HG02938 (cell line): ENCODE measurements around the gene CHST15.

Experiments used
- ATAC-seq: cut with Tn5 transposase; IDR thresholded peaks from one replicate; pipeline ENCODE4 v1.9.1; 2021; ENCODE audit warnings: mild to moderate bottlenecking, moderate library complexity; ENCODE audit not compliant: unreplicated experiment

CHST15 gene

GRCh38 chr10:124066781-124067714 is 26.4 kb downstream of the CHST15 start:
- no peak for ATAC-seq

DNA sequence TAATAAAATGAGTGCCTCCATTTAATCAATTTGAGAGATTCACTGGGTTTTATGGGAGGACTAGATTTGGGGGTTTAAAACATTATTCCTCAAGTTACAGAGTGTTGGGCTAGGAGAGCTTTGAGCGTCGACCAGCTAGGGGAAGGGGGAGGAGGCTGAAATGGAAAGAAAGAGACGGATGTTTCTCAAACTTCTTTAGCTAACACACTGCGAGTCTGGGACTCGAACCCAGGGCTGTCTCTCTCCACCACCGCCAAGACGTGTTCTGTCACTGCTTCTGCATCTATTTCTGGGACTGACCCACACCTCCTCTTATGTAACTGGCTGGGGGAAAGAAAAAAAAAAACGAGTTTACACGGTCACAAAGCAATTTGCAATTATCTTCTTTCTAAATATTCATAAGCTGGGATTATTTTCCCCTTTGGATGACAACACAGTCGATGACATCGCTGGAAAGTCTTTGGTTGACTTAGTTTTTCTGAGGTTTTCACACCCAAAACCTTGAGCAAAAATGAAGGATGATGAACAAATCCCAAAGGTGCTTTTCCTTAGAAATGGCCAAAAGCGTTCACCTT is 27.2 kb downstream of the CHST15 start:
- ATAC-seq, result no peak

GRCh38 chr10:124065382-124066125 is 27.8 kb downstream of the CHST15 start:
- ATAC-seq, result no peak

DNA sequence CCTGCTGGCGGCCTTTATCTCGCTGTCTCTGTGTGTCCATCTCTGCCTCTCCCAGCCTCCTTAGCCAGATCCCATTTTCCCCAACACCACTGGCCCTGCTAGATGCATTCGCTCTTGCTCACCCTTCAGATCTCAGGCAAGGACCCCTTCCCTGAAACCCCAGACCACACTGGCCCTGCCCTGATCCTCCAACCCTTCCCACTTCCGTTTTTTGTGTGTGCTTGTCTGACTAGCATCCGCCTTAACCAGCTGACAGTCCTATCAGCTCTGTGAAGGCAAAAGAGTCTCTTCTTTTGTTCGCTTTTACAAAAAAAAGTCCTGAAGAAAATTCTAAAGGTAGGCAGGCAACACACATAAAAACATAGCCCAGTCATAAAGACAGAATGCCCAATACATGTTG is 28.7 kb downstream of the CHST15 start:
- no peak for ATAC-seq

DNA sequence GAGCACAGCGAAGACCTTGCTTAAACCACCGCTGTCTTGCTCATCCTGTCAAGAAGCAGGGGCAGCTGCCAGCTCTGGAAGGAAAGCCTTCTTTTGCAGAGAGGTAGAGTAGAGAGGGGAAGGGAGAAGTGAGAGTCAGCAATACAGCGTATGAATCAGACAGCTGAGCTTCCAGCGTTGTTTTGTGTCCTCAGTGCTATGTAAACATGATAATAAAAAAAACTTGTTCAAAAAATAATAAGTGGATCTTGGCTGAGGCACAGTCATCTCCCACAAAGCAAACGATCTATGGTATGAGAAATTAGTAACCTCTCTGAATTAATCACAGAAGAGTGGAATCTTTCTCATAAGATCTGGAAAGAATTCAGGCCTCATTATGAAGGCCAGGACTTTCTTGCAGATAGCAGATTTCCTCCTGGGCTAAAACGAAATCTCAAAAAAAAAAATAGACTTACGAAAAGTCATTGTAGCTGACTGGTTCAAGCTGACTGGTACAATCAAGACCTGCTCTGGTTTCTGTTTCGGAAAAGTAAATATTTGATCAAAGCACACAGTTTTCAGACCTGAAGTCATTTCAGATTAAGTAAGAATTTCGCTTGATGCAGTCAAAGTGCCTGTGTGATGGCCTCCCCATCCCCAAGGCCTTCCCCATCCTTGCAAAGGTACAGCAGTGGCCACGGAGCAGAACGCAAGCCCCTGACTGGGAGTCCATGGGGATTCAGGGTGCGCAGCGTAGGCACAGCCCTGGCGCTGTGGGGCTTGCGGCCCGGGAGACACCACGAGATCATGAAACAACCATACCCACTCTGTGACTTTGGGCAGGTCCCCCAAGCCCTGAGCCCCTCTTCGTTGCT is 29.4 kb downstream of the CHST15 start:
- no peak for ATAC-seq

DNA sequence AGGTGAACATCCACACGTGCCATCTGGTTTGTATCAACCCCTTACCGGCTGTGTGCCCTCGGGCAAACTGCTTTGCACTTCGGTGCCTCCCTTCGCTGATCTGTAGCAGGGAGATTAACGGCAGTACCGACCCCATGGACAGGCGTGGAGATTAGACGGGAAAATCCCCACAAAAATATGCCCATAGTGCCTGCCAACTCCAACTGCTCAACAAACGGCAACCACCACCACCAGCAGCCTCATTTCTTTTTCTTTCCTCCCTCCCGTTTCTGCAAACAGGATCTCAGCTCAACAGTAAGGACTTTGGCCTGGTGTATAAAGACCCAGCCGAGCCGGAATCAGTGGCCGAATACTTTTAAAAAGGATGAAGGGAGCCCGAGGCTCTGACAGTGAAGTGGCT is 31.0 kb downstream of the CHST15 start:
- no peak for ATAC-seq

GRCh38 chr10:124061030-124061429 is 32.4 kb downstream of the CHST15 start:
- no peak for ATAC-seq

- ATAC-seq, result no peak
These were observed 33.2 kb downstream of the CHST15 start for GRCh38 chr10:124060148-124060720.

DNA sequence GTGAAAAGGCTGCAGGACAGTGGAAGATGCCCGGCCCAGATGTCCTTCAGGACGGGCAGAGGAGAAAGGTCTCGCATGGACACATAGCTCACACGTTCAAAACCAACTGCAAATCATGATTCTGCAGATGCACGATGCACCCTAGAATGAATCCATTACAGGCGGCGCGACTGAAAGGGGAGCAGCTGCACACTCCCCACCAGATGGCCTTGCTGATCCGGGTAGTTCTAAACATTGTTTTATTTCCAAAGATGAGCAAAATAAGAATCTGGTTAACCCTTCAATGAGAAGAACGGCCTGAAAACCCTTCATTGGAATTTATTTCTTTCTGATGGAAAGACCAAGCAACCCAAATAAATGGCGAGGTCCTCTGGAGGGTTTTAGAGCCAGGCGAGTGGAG is 33.8 kb downstream of the CHST15 start:
- ATAC-seq, result no peak

DNA sequence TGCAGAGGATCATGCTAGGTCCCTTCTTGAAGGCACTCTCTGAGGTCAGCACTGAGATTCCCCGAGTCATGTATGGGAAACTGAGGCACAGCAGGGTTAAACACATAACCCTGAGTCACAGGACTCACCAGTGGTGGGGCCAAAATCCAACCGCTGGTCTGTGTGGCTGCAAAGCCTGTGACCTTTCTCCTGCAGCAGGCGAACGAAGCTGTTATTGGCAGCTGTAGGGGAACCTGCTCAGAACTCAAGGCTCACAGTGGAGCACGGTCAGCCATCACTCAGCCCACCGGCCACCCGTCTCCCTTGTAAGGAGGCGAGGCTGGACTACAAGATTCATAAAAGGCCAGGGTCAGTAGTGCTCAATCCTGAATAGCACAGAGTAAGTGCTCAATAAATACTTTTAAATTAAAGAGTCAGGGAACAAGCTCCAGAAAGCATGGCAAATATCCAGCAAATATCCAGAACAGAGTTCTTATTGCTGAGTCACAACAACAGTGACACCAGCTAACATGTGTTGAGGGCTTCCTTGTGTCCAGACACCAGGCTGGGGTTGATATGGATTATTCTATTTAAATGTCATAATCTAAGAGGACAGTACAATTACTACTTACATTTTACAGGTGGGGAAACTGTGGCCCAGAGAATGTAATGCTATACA is 34.9 kb downstream of the CHST15 start:
- ATAC-seq, result no peak

GRCh38 chr10:124057601-124058000 is 35.8 kb downstream of the CHST15 start:
- no peak for ATAC-seq

- no peak for ATAC-seq
These were observed 36.9 kb downstream of the CHST15 start for GRCh38 chr10:124056337-124056980.

DNA sequence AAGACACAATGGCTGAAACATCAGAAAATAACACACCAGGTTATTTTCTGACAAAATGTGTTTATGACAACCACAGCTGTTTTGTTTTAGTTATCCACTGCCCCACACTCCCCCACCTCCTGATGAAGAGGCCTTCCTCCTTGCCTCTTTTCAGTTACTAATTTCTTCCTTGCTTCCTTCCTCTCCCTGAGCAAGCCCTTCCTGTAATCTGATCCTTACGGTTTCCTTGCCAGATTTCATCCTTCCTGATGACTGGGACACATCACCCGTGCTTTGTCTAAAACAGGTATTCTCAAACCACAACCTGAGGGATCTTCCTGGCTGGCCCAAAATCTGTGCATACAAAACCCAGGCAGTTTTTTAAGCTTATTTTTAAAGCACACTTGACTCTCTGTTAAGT is 39.4 kb downstream of the CHST15 start:
- no peak for ATAC-seq

DNA sequence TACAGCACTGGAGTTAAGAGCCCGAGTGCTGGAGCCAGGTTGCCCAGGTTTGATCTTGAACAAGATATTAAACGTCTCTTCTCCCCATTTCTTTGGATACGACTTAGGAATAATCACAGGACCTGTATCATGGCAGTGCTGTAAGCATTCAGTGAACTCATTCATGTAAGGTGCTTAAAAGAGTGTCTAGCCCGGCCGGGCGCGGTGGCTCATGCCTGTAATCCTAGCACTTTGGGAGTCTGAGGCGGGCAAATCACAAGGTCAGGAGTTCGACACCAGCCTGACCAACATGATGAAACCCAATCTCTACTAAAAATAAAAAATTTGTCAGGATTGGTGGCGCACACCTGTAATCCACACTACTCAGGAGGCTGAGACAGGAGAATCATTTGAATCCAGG is 40.8 kb downstream of the CHST15 start:
- no peak for ATAC-seq

GRCh38 chr10:124050021-124051015 is 43.1 kb downstream of the CHST15 start:
- no peak for ATAC-seq

DNA sequence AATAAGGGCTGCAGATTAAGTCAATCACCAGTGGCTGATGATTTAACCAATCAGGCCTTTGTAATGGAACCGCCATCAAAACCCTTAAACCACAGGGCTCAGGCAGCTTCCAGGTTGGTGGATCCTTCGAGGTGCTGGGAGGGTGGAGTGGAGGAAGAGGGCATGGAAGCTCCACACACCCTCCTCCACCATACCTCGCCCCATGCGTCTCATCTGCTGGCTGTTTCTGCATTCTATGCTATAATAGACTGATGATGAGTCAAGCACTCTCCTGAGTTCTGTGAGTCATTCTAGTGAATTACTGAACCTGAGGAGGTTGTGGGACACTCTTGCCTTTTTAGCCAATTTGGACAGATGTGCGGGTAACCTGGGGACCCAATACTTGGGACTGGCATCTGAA is 43.9 kb downstream of the CHST15 start:
- ATAC-seq, result no peak

DNA sequence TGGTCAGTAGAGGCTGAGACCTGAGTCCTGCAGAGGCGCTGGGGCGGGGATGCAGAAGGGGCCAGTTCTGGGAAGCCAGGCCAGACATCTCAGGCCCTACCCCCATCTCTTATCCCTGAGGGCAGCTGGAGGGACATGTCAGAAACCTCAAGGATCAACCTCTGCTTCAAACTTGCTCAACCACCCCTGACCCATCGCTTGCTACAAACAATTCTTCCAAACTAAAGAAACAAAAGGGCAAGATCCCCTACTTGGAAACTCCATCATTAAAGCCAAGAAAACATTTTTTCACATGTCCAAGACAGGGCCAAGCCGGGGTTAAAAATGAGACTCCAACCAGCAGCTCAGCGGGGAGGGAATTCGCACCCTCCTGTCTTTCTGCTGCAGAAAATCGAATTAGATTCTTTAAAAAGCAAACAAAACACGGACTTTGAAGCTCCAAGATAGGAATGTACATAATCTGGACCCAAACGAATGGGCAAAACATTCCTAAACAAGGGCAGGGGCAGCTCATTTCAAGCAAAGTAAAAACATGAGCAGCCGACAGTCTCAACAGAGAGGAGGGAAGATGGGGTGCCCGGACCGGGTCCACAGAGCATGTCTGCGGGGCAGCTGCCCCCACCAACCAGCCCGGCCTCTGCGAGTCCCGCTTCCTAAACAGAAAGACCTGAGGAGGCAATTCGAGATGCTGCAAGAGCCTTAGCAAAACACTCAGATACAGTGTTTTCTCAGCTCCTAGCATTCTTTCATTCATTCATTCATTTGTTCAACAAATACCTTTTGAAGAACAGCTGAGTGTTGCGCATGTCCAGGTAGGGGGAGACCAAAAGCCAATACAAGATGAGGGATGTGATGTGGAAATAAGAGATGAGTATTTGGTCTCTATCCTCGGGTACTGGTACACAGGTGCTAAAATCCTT is 44.8 kb downstream of the CHST15 start:
- no peak for ATAC-seq
